RWPE2 (cell line): ENCODE results near the gene FMN1.
"Not testable (repeated sequence)": the region's sequence is repeated elsewhere in the genome, so short reads cannot be mapped to it uniquely, and the experiment has no call there.

ENCODE experiments used
- ATAC-seq: fragments of 200-7000 bp; cut with Tn5 transposase; 3 replicates; pipeline ENCODE4 v1.9.1; 2021; ENCODE audit warnings: low read depth
- DNase-seq: peaks from one replicate; pipeline ENCODE4 v3.0.0-alpha.2; 2020; ENCODE audit warnings: low spot score
- H3K27ac ChIP-seq: fragments of 450-650 bp; 2 replicates; pipeline ENCODE4 v1.5.1; 2017; ENCODE audit warnings: mild to moderate bottlenecking; ENCODE audit not compliant: poor library complexity, severe bottlenecking
- H3K27me3 ChIP-seq: fragments of 250-450 bp; sonication (Bioruptor Pico); 2 replicates; pipeline ENCODE4 v1.5.1; 2021; ENCODE audit warnings: mild to moderate bottlenecking, moderate library complexity; ENCODE audit not compliant: insufficient read depth, poor library complexity, severe bottlenecking
- H3K36me3 ChIP-seq: fragments of 250-450 bp; sonication (Bioruptor Pico); 2 replicates; pipeline ENCODE4 v1.5.1; 2020; ENCODE audit warnings: low read depth, mild to moderate bottlenecking, moderate library complexity
- H3K4me1 ChIP-seq: fragments of 250-450 bp; sonication (Bioruptor Pico); 2 replicates; pipeline ENCODE4 v1.5.1; 2021; ENCODE audit warnings: mild to moderate bottlenecking, moderate library complexity; ENCODE audit not compliant: insufficient read depth, poor library complexity, severe bottlenecking
- H3K4me3 ChIP-seq: fragments of 250-450 bp; sonication (Bioruptor Pico); 2 replicates; pipeline ENCODE4 v1.5.1; 2021; ENCODE audit warnings: mild to moderate bottlenecking, moderate library complexity; ENCODE audit not compliant: severe bottlenecking
- H3K9me3 ChIP-seq: fragments of 250-450 bp; sonication (Bioruptor Pico); 2 replicates; pipeline ENCODE4 v1.5.1; 2021; ENCODE audit warnings: mild to moderate bottlenecking, moderate library complexity; ENCODE audit not compliant: severe bottlenecking
- TF ChIP-seq, protein P1 (sequence below): fragments of 450-650 bp; IDR thresholded peaks from one replicate; pipeline ENCODE4 v1.5.1; 2017; ENCODE audit warnings: mild to moderate bottlenecking, moderate library complexity; ENCODE audit not compliant: poor library complexity, severe bottlenecking

FMN1 gene

DNA sequence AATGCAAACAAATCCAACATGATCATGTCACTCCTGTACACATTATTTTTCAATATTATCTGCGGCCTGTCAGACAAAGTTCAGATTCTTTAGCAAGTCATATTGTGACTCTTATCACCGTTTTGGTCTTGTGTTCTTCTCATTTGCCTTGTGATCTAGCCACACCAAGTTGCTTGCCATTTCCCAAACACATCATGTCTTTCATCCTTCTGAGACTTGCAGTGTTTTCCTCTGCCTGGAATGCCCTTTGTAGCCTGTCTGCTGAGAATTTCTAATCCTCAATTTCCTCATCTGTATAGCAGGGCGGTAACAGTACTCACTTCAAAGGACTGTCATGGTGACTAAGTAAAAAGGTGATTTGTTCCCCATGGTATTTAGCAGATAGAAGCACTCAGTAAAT, 341.7 kb downstream of the FMN1 start:
- Histone ChIP-seq H3K4me1 (peaks cover 58% of the 10 kb centered on the region), H3K27me3 (no peaks in the 10 kb centered on the region), H3K36me3 (no peaks in the 10 kb centered on the region), H3K4me3 (no peak overlapping the region), H3K27ac (peak overlapping the region; percentile 77), H3K9me3 (no peaks in the 10 kb centered on the region)
- TF ChIP-seq, protein P1, sequence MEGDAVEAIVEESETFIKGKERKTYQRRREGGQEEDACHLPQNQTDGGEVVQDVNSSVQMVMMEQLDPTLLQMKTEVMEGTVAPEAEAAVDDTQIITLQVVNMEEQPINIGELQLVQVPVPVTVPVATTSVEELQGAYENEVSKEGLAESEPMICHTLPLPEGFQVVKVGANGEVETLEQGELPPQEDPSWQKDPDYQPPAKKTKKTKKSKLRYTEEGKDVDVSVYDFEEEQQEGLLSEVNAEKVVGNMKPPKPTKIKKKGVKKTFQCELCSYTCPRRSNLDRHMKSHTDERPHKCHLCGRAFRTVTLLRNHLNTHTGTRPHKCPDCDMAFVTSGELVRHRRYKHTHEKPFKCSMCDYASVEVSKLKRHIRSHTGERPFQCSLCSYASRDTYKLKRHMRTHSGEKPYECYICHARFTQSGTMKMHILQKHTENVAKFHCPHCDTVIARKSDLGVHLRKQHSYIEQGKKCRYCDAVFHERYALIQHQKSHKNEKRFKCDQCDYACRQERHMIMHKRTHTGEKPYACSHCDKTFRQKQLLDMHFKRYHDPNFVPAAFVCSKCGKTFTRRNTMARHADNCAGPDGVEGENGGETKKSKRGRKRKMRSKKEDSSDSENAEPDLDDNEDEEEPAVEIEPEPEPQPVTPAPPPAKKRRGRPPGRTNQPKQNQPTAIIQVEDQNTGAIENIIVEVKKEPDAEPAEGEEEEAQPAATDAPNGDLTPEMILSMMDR, result no peak
- DNase-seq (no peak), ATAC-seq (no peak)

DNA sequence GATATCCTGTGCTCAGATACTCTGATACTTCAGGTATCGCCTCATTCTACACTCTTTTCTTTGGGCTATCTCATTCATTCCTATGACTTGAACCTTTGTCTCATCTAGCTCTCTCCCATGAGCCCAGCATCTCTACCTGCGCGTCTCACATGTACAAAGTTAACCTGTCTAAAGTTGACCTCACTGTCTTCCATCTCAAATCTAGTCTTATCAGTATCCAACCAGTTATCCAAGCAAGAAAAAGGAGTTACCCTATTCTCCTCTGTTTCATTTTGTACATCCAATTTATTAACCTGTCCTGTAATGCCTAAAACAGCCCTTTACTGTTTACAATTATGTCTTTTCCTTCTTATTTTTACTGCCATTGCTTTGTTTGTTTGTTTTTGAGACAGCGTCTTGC, 342.5 kb downstream of the FMN1 start:
- H3K27me3 ChIP-seq, result no peaks in the 10 kb centered on the region
- peak overlapping the region; percentile 77 for H3K27ac ChIP-seq
- TF ChIP-seq, protein P1, result no peak
- H3K9me3 ChIP-seq, result no peaks in the 10 kb centered on the region
- no peaks in the 10 kb centered on the region for H3K36me3 ChIP-seq
- H3K4me3 ChIP-seq, result no peak overlapping the region
- no peak for DNase-seq
- H3K4me1 ChIP-seq, result peaks cover 56% of the 10 kb centered on the region
- no peak for ATAC-seq

DNA sequence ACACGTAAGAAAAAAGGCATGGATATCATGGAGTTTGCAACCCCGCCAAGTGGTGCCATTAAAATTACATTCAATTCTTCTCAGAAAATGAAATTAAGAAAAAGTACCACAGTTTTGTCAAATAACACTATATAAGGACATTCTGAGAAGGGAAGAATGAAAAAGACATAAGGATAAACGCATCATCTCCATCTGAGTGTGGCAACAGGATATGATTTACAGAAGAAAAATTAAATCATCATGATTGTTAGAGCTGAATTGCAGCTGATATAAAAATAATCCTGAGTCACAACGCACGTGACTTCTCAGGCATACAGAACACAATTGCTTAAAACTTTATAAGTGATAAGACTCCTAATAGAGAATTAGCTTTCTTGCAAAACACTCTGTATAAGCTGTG, 342.9 kb downstream of the FMN1 start:
- TF ChIP-seq, protein P1, result no peak
- Histone ChIP-seq H3K27me3 (no peaks in the 10 kb centered on the region), H3K36me3 (no peaks in the 10 kb centered on the region), H3K9me3 (no peaks in the 10 kb centered on the region), H3K4me1 (peaks cover 53% of the 10 kb centered on the region), H3K27ac (peak overlapping the region; percentile 77), H3K4me3 (no peak overlapping the region)
- DNase-seq (no peak), ATAC-seq (peak; percentile 18)

DNA sequence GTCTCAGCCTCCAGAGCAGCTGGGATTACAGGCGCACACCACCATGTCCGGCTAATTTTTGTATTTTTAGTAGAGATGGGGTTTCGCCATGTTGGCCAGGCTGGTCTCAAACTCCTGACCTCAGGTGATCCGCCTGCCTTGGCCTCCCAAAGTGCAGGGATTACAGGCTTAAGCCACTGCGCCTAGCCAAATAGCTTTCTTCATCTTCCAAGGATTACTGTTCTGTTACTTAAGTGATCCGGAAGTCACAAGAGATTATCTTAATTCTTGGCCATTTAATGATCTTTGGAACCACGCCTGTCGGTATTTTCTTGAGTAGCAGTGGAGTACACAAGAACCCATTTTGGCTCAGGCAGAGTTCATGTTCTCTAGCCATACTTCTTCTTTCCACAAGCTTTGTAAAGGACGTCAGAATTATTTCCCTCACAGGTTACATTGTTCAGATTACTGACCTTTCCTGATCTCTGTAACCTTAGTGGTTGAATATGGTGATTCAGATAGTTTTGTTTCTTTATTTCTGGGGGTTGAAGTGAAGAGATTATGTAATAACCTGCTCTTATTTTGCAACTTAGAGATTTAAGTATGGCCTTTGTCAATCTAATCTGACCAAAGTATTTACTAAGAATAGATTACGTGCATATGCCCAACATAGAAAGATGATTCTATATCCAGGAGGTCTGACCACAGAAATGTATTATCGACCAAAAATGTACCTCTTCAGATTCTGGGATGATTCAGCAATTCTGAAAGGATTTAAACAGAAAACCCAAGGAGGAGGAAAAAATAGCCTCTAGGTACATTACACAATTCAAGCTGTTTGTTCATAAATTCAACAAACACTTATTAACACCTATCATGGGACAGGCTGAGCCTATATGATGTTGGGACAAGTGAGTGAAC, 344.5 kb downstream of the FMN1 start:
- Histone ChIP-seq H3K4me3 (no peak overlapping the region), H3K9me3 (no peaks in the 10 kb centered on the region), H3K27ac (peak overlapping the region; percentile 77), H3K4me1 (peaks cover 39% of the 10 kb centered on the region), H3K27me3 (no peaks in the 10 kb centered on the region), H3K36me3 (no peaks in the 10 kb centered on the region)
- ATAC-seq (peak; percentile 84), DNase-seq (no peak)
- TF ChIP-seq, protein P1, result no peak

DNA sequence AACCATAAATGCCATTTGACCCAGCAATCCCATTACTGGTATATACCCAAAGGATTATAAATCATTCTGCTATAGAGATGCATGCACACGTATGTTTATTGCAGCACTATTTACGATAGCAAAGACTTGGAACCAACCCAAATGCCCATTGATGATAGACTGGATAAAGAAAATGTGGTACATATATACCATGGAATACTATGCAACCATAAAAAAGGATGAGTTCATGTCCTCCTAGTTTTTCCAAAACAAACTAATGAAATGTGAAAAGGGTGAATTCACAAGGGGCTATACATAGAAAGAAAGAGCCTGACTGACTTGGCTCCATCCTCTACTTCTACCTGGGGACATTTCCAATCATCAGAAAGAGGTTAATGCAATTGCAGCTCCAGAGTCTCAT, 347.8 kb downstream of the FMN1 start:
- H3K36me3 ChIP-seq, H3K27ac ChIP-seq, ATAC-seq, H3K27me3 ChIP-seq, H3K4me3 ChIP-seq, DNase-seq, H3K9me3 ChIP-seq: not testable (repeated sequence)
- H3K4me1 ChIP-seq, result peaks cover 23% of the 10 kb centered on the region
